ENCODE results near the gene SFI1.
"Not testable (repeated sequence)": the region's sequence is repeated elsewhere in the genome, so short reads cannot be mapped to it uniquely, and the experiment has no call there.

Gene SFI1

GRCh38 chr22:31461699-31462098 is 34.6 kb upstream of the SFI1 start:
- TF ChIP-seq CTCF (IDR thresholded peaks at IDR 0.05; ENCODE audit: low read depth, low read length, missing control alignments), result no peak
- no peak overlapping the region for H3K4me3 ChIP-seq (ENCODE audit: low read depth, low read length)
- no peak for DNase-seq (ENCODE audit: low read depth)

GRCh38 chr22:31465307-31465706 is 31.0 kb upstream of the SFI1 start:
- no peak for TF ChIP-seq CTCF (IDR thresholded peaks at IDR 0.05; ENCODE audit: low read depth, low read length, missing control alignments)
- H3K4me3 ChIP-seq (ENCODE audit: low read depth, low read length), result no peak overlapping the region
- no peak for DNase-seq (ENCODE audit: low read depth)

- TF ChIP-seq CTCF (IDR thresholded peaks at IDR 0.05; ENCODE audit: low read depth, low read length, missing control alignments), result no peak
- DNase-seq (ENCODE audit: low read depth), result no peak
- no peak overlapping the region for H3K4me3 ChIP-seq (ENCODE audit: low read depth, low read length)
Observed at GRCh38 chr22:31474743-31475142, 21.6 kb upstream of the SFI1 start.

GRCh38 chr22:31475800-31476199 is 20.5 kb upstream of the SFI1 start:
- no peak for DNase-seq (ENCODE audit: low read depth)
- no peak for TF ChIP-seq CTCF (IDR thresholded peaks at IDR 0.05; ENCODE audit: low read depth, low read length, missing control alignments)

GRCh38 chr22:31477329-31477728 is 19.0 kb upstream of the SFI1 start:
- no peak overlapping the region; the same call in 1 of the 2 replicates for H3K4me3 ChIP-seq (ENCODE audit: low read depth, low read length)
- no peak for TF ChIP-seq CTCF (IDR thresholded peaks at IDR 0.05; ENCODE audit: low read depth, low read length, missing control alignments)
- no peak for DNase-seq (ENCODE audit: low read depth)

More at GRCh38 chr22:31475800-31476199, 20.5 kb upstream of the SFI1 start:
- H3K4me3 ChIP-seq (ENCODE audit: low read depth, low read length), result no peak overlapping the region

GRCh38 chr22:31481129-31481528 is 15.2 kb upstream of the SFI1 start:
- no peak for DNase-seq (ENCODE audit: low read depth)
- H3K4me3 ChIP-seq (ENCODE audit: low read depth, low read length), result no peak overlapping the region
- TF ChIP-seq CTCF (IDR thresholded peaks at IDR 0.05; ENCODE audit: low read depth, low read length, missing control alignments), result no peak

- H3K4me3 ChIP-seq (ENCODE audit: low read depth, low read length); DNase-seq (ENCODE audit: low read depth): not testable (repeated sequence)
Observed at GRCh38 chr22:31482470-31482869, 13.9 kb upstream of the SFI1 start.

- not testable (repeated sequence) for H3K4me3 ChIP-seq (ENCODE audit: low read depth, low read length); DNase-seq (ENCODE audit: low read depth)
Observed at GRCh38 chr22:31486369-31486768, 10.0 kb upstream of the SFI1 start.
